Common myeloid progenitor, CD34-positive (primary cell): ENCODE data around the gene ACAD10. TPM values are rescaled to one million over a fixed set of nuclear protein-coding genes. Genes with fewer than 3 reads are reported as not detected.

Experiments
- CTCF ChIA-PET: fragments of 350-600 bp; sonication (Branson Sonifier 250); formaldehyde crosslinking; loops from one replicate; lab custom pipeline; 2021; ENCODE audit warnings: antibody characterized with exemption; lab: Charles Lee
- POLR2A ChIA-PET: fragments of 350-600 bp; sonication (Branson Sonifier 250); formaldehyde crosslinking; loops from one replicate; lab custom pipeline; 2021; ENCODE audit warnings: antibody characterized with exemption; lab: Charles Lee
- DNase-seq, 3 donors: peaks; one replicate each; pipeline versions ENCODE4 v3.0.0 to v3.0.0-alpha.2; 2013
- H3K27ac ChIP-seq, 2 experiments: 1 replicate in 1 of 2; 2 replicates in 1 of 2; pipeline ENCODE4 v1.7.0; 2013; ENCODE audit warnings: inconsistent platforms in 2 of 2, low read length in 2 of 2, mild to moderate bottlenecking in 2 of 2, low read depth in 1 of 2, moderate library complexity in 1 of 2; ENCODE audit not compliant: severe bottlenecking in 2 of 2, insufficient read depth in 1 of 2, poor library complexity in 1 of 2
- H3K27me3 ChIP-seq, 5 experiments: replicated peaks in 2 of 5; 1 replicate in 3 of 5; 2 replicates in 2 of 5; pipeline versions ENCODE4 v1.6.1 to v1.7.0; 2013; ENCODE audit warnings: low read length in 4 of 5, mild to moderate bottlenecking in 2 of 5, moderate library complexity in 2 of 5, inconsistent platforms in 1 of 5; ENCODE audit not compliant: insufficient read depth in 5 of 5, control insufficient read depth in 4 of 5
- H3K36me3 ChIP-seq, 4 experiments: 1 replicate in 2 of 4; 2 replicates in 2 of 4; pipeline versions ENCODE4 v1.6.1 to v1.7.0; 2013; ENCODE audit warnings: low read length in 3 of 4, control low read depth in 1 of 4, mild to moderate bottlenecking in 1 of 4; ENCODE audit not compliant: control insufficient read depth in 4 of 4, insufficient read depth in 4 of 4
- H3K4me1 ChIP-seq, 4 experiments: 1 replicate in 3 of 4; 2 replicates in 1 of 4; pipeline versions ENCODE4 v1.6.1 to v1.7.1; 2013; ENCODE audit warnings: low read length in 3 of 4, mild to moderate bottlenecking in 3 of 4, control low read depth in 1 of 4, inconsistent platforms in 1 of 4, moderate library complexity in 1 of 4; ENCODE audit not compliant: control insufficient read depth in 4 of 4, insufficient read depth in 4 of 4; ENCODE audit errors: control extremely low read depth in 1 of 4
- H3K4me3 ChIP-seq, 7 experiments: 1 replicate in 4 of 7; 2 replicates in 3 of 7; pipeline versions ENCODE4 v1.5.1 to v1.7.0; 2013; ENCODE audit warnings: mild to moderate bottlenecking in 7 of 7, low read length in 6 of 7, moderate library complexity in 6 of 7, inconsistent platforms in 2 of 7, low read depth in 2 of 7, control low read depth in 1 of 7; ENCODE audit not compliant: insufficient read depth in 4 of 7, control insufficient read depth in 1 of 7; ENCODE audit errors: extremely low read depth in 1 of 7
- H3K9me3 ChIP-seq, 5 experiments: 1 replicate in 4 of 5; 2 replicates in 1 of 5; pipeline versions ENCODE4 v1.6.1 to v1.7.1; 2013; ENCODE audit warnings: low read length in 4 of 5, mild to moderate bottlenecking in 2 of 5, inconsistent platforms in 1 of 5, low read depth in 1 of 5, moderate library complexity in 1 of 5; ENCODE audit not compliant: control insufficient read depth in 4 of 5, insufficient read depth in 2 of 5; ENCODE audit errors: control extremely low read depth in 1 of 5
- WGBS: methylation state at CpG from one replicate; pipeline ENCODE4 v1.1.5; 2013; ENCODE audit not compliant: insufficient coverage; 5-methylcytosine and 5-hydroxymethylcytosine counted together
- polyA plus RNA-seq: library from polyadenylated mRNA; unstranded; fragments of 120-200 nt; gene quantifications from one replicate; pipeline ENCODE4 v1.2.1, GENCODE V29; 2013

The ACAD10 gene
- 24.0 TPM for polyA plus RNA-seq

DNA sequence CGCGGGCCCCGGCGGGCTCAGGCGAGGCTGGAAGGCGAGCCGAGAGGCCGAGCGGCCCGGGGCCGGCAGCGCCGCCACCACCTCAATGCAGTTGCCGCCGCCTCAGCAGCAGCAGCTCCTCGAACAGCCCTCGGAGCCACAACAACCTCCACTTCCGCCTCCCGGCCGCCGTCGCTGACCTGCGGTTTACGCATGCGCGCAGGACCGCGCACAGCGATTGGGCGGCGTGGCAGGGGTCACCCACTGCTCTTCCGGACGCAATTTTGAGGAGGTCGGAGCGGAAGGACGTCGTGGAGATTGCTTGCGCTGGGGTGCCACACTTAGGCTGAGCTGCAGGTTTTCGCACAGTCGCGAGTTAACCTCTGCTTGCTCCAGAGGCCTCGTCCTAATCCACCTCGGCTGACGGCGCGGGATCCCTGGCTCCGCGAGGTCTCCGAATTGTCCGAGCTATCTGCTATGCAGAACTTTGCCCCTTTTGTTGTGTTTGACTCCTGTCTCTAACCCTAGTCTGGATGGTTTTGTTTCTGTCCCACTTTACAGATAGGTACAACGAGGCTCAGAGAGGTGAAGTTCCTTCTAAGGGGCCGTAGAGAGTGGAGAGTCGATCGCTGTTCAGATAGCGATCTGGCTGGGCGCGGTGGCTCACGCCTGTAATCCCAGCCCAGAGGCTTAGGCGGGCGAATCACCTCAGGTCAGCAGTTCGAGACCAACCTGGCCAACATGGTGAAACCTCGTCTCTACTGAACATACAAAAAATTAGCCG, at the start of gene ACAD10, which contains the start of gene BRAP:
Gene ACAD10 (plus strand): TSS at position 243 of the 763 bp plus-strand sequence. CDS start 6,657 bp downstream, outside the sequence.
Gene BRAP (minus strand): TSS at position 146 of the 763 bp plus-strand sequence. CDS start 164 bp downstream, outside the sequence.
- under 1% methylated on average over 61 of the region's 63 CpGs for WGBS
- POLR2A ChIA-PET = interaction anchor here (0.6 to 1.2 kb wide), 3 partner anchors 30 to 167 kb away, joined by 3 to 6 read pairs (median 4); no protein-coding TSS in a partner anchor
- peak; percentile 93 to 95 (median 95) for DNase-seq
- Histone ChIP-seq H3K9me3 (no peaks in the 10 kb centered on the region), H3K36me3 (peaks cover 0 to 22% (median 12%) of the 10 kb centered on the region in 4 experiments), H3K4me1 (peaks cover 7 to 28% (median 22%) of the 10 kb centered on the region in 4 experiments), H3K4me3 (peak within 1 kb of the TSS; percentile 80 to 99 (median 92)), H3K27me3 (no peaks in the 10 kb centered on the region), H3K27ac (peak within 1 kb of the TSS; percentile 90 to 96)
- CTCF ChIA-PET = interaction anchor here (0.7 to 2.0 kb wide), 3 partner anchors 13 to 155 kb away, joined by 3 to 12 read pairs (median 4); no protein-coding TSS in a partner anchor

GRCh38 chr12:111636209-111636945, 49.5 kb upstream of the ACAD10 start:
- ChIA-PET POLR2A (interaction anchor here (0.6 kb wide), 1 partner anchor 154 kb away, joined by 3 read pairs; no protein-coding TSS in a partner anchor), CTCF (interaction anchor here (0.8 kb wide), 2 partner anchors 17 to 33 kb away, joined by 3 read pairs; no protein-coding TSS in a partner anchor)
- H3K36me3 ChIP-seq = peaks cover 3 to 13% (median 8%) of the 10 kb centered on the region in 4 experiments
- WGBS = 91% methylated on average over 18 of the region's 19 CpGs
- H3K4me3 ChIP-seq = no peak overlapping the region
- H3K9me3 ChIP-seq = no peaks in the 10 kb centered on the region
- H3K27me3 ChIP-seq = no peaks in the 10 kb centered on the region
- H3K27ac ChIP-seq = peak overlapping the region in 1 of 2 experiments; percentile 76
- peak; percentile 36 to 67 (median 48) for DNase-seq
- H3K4me1 ChIP-seq = peaks cover 0 to 13% (median 4%) of the 10 kb centered on the region in 4 experiments

GRCh38 chr12:111638556-111638955, 47.3 kb upstream of the ACAD10 start:
- no peaks in the 10 kb centered on the region for H3K27me3 ChIP-seq
- CTCF ChIA-PET = no interaction called here
- H3K9me3 ChIP-seq = no peaks in the 10 kb centered on the region
- no peak overlapping the region for H3K27ac ChIP-seq
- 88% methylated on average over 5 of the region's 6 CpGs for WGBS
- H3K4me1 ChIP-seq = peaks cover 0 to 13% (median 4%) of the 10 kb centered on the region in 4 experiments
- peaks cover 10 to 26% (median 15%) of the 10 kb centered on the region in 4 experiments for H3K36me3 ChIP-seq
- POLR2A ChIA-PET = no interaction called here
- peak in 2 of 3 donors; percentile 5 to 14 for DNase-seq
- no peak overlapping the region for H3K4me3 ChIP-seq

- ChIA-PET CTCF (interaction anchor here (0.8 to 1.4 kb wide), 2 partner anchors 11 to 23 kb away, joined by 3 read pairs; no protein-coding TSS in a partner anchor), POLR2A (no interaction called here)
- Histone ChIP-seq H3K9me3 (no peaks in the 10 kb centered on the region), H3K4me1 (peaks cover 0 to 9% (median 2%) of the 10 kb centered on the region in 4 experiments), H3K36me3 (peaks cover 19 to 40% (median 29%) of the 10 kb centered on the region in 4 experiments), H3K27ac (no peak overlapping the region), H3K4me3 (no peak overlapping the region), H3K27me3 (no peaks in the 10 kb centered on the region)
- 100% methylated on average over 1 of the region's 5 CpGs for WGBS
- no peak for DNase-seq
These were observed 45.3 kb upstream of the ACAD10 start for GRCh38 chr12:111640506-111640905.

GRCh38 chr12:111642681-111643426, 43.0 kb upstream of the ACAD10 start:
- no peak overlapping the region for H3K27ac ChIP-seq
- DNase-seq = no peak
- CTCF ChIA-PET = no interaction called here

DNA sequence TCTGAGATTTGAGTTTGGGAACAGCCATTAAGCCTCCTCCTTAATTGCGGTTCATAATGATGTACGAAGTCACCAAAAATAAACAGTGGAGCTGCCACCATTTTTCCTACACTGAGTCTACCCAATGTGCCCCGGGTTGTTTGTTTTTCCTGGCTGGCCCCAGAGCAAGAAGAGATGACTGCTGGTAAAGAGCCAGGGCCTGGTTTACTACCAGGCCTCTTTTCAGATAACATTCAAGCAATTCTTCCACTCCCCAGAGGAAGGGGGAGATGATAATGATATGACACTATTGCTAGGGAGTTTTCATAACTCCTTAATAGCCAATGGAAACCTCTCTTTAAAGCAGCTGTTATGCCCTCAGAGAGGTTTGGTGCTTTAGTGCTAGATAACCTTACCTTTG, 42.4 kb upstream of the ACAD10 start:
- H3K27ac ChIP-seq = no peak overlapping the region
- H3K4me3 ChIP-seq = no peak overlapping the region
- H3K9me3 ChIP-seq = no peaks in the 10 kb centered on the region
- POLR2A ChIA-PET = no interaction called here
- no peak for DNase-seq
- no peaks in the 10 kb centered on the region for H3K4me1 ChIP-seq
- CTCF ChIA-PET = interaction anchor here (1.0 kb wide), 1 partner anchor 10 kb away, joined by 3 read pairs; no protein-coding TSS in a partner anchor
- peaks cover 19 to 60% (median 45%) of the 10 kb centered on the region in 4 experiments for H3K36me3 ChIP-seq
- WGBS = 100% methylated on average over 2 of the region's 3 CpGs
- no peaks in the 10 kb centered on the region for H3K27me3 ChIP-seq

More at GRCh38 chr12:111642681-111643426, 43.0 kb upstream of the ACAD10 start:
- POLR2A ChIA-PET = no interaction called here
- Histone ChIP-seq H3K4me3 (no peak overlapping the region), H3K9me3 (no peaks in the 10 kb centered on the region), H3K4me1 (no peaks in the 10 kb centered on the region), H3K27me3 (no peaks in the 10 kb centered on the region), H3K36me3 (peaks cover 19 to 60% (median 46%) of the 10 kb centered on the region in 4 experiments)
- WGBS = 100% methylated on average over 2 of the region's 4 CpGs
